HCT116 (cell line): ENCODE measurements around the gene TYRO3. TPM values are rescaled to one million over a fixed set of nuclear protein-coding genes. Genes with fewer than 3 reads are reported as not detected.

ENCODE experiments used
- ATAC-seq: fragments of 200-7000 bp; cut with Tn5 transposase; 2 replicates; pipeline ENCODE4 v1.9.1; 2020; ENCODE audit warnings: mild to moderate bottlenecking, moderate library complexity
- BruUV-seq: library from RNA; stranded (reverse); fragments of 400-500 nt; replicated peaks from 2 replicates; lab custom pipeline; 2021; lab: Mats Ljungman, UMichigan
- CTCF ChIA-PET: fragments of 300-600 bp; sonication (Branson Sonifier 250); formaldehyde crosslinking; loops from one replicate; lab custom pipeline; 2021; ENCODE audit warnings: antibody characterized with exemption; lab: Charles Lee
- POLR2A ChIA-PET: fragments of 300-600, 350-600 bp; sonication (Branson Sonifier 250); formaldehyde crosslinking; loops from one replicate; lab custom pipeline; 2021; ENCODE audit warnings: antibody characterized with exemption; lab: Charles Lee
- RAD21 ChIA-PET, 2 experiments: fragments of 300-600 bp; sonication (Branson Sonifier 250); formaldehyde crosslinking; loops; one replicate each; lab custom pipeline; 2023; ENCODE audit warnings: low total read pairs in 2 of 2; ENCODE audit not compliant: uncharacterized antibody in 2 of 2, unreplicated experiment in 2 of 2, low non-redundant PET in 1 of 2; lab: Charles Lee
- DNase-seq: peaks from one replicate; pipeline ENCODE4 v3.0.0-alpha.2; 2010; ENCODE audit warnings: low read depth, low spot score
- H2AFZ ChIP-seq: fragments of 200-600 bp; shearing (Covaris generic), sonication (generic); 2 replicates; pipeline ENCODE4 v1.6.1; 2017; ENCODE audit warnings: low read depth, mixed run types, mixed read lengths, antibody characterized with exemption, low read length; ENCODE audit not compliant: poor library complexity, severe bottlenecking
- H3K27ac ChIP-seq: 2 replicates; pipeline ENCODE4 v1.5.1; 2012; ENCODE audit warnings: low read depth, low read length
- H3K27me3 ChIP-seq: fragments of 200-600 bp; sonication (generic); 2 replicates; pipeline ENCODE4 v1.6.1; 2016; ENCODE audit warnings: mixed run types, low read length, mixed read lengths; ENCODE audit not compliant: insufficient read depth
- H3K36me3 ChIP-seq, 2 experiments: fragments of 200-500 bp in 1 of 2; fragments of 200-600 bp in 1 of 2; sonication (Bioruptor generic) in 1 of 2; sonication (generic) in 1 of 2; 2 replicates each; pipeline versions ENCODE4 v1.5.1 to v1.6.1; 2014 to 2016; ENCODE audit warnings: low read length in 2 of 2, inconsistent platforms in 1 of 2, mixed read lengths in 1 of 2, mixed run types in 1 of 2; ENCODE audit not compliant: insufficient read depth in 2 of 2, control insufficient read depth in 1 of 2
- H3K4me1 ChIP-seq, 2 experiments: fragments of 200-600 bp in 1 of 2; sonication (generic) in 1 of 2; 2 replicates each; pipeline versions ENCODE4 v1.5.1 to v1.6.1; 2012 to 2017; ENCODE audit warnings: low read length in 2 of 2, inconsistent platforms in 1 of 2, mild to moderate bottlenecking in 1 of 2, mixed read lengths in 1 of 2, mixed run types in 1 of 2, moderate library complexity in 1 of 2; ENCODE audit not compliant: insufficient read depth in 2 of 2, control insufficient read depth in 1 of 2
- H3K4me2 ChIP-seq: fragments of 200-600 bp; sonication (generic); 2 replicates; pipeline ENCODE4 v1.6.1; 2017; ENCODE audit warnings: mixed run types, low read length, mixed read lengths
- H3K4me3 ChIP-seq, 2 experiments: fragments of 200-600 bp in 1 of 2; sonication (generic) in 1 of 2; replicated peaks in 1 of 2; 2 replicates each; pipeline ENCODE4 v1.5.1; 2011 to 2016; ENCODE audit warnings: low read length in 2 of 2, control low read depth in 1 of 2, low read depth in 1 of 2, mild to moderate bottlenecking in 1 of 2, mixed read lengths in 1 of 2, mixed run types in 1 of 2
- H3K79me2 ChIP-seq: fragments of 200-600 bp; sonication (generic); 2 replicates; pipeline ENCODE4 v1.6.1; 2017; ENCODE audit warnings: mild to moderate bottlenecking, mixed run types, low read length, moderate library complexity, mixed read lengths; ENCODE audit not compliant: insufficient read depth
- H3K9ac ChIP-seq: fragments of 200-600 bp; sonication (generic); 2 replicates; pipeline ENCODE4 v1.6.1; 2016; ENCODE audit warnings: low read length, mixed read lengths
- H3K9me2 ChIP-seq: fragments of 200-600 bp; sonication (generic), shearing (Covaris generic); 2 replicates; pipeline ENCODE4 v1.6.1; 2017; ENCODE audit warnings: mixed run types, mild to moderate bottlenecking, moderate library complexity; ENCODE audit not compliant: insufficient read depth
- H3K9me3 ChIP-seq, 2 experiments: fragments of 200-500 bp in 1 of 2; fragments of 200-600 bp in 1 of 2; sonication (Bioruptor generic) in 1 of 2; sonication (generic) in 1 of 2; 2 replicates each; pipeline ENCODE4 v1.6.1; 2014 to 2017; ENCODE audit warnings: low read length in 2 of 2, mixed read lengths in 2 of 2, inconsistent platforms in 1 of 2, low read depth in 1 of 2, mild to moderate bottlenecking in 1 of 2, mixed run types in 1 of 2, moderate library complexity in 1 of 2; ENCODE audit not compliant: control insufficient read depth in 1 of 2, insufficient read depth in 1 of 2
- H4K20me1 ChIP-seq: fragments of 200-600 bp; sonication (generic), shearing (Covaris generic); 2 replicates; pipeline ENCODE4 v1.6.1; 2017; ENCODE audit warnings: mixed run types, mild to moderate bottlenecking, moderate library complexity; ENCODE audit not compliant: insufficient read depth
- CTCF ChIP-seq, 3 experiments: fragments of 200-600 bp in 1 of 3; sonication (generic) in 1 of 3; IDR thresholded peaks in 2 of 3; conservative IDR thresholded peaks in 1 of 3; 2 replicates each; pipeline ENCODE4 v1.5.1; 2012 to 2017; ENCODE audit warnings: low read depth in 2 of 3, low read length in 2 of 3, antibody characterized with exemption in 1 of 3, borderline replicate concordance in 1 of 3, control low read depth in 1 of 3, mild to moderate bottlenecking in 1 of 3, mixed read lengths in 1 of 3, mixed run types in 1 of 3, moderate library complexity in 1 of 3; ENCODE audit not compliant: insufficient read depth in 1 of 3
- ELF1 ChIP-seq: IDR thresholded peaks from 2 replicates; pipeline ENCODE4 v1.6.1; 2012; ENCODE audit warnings: low read depth, borderline replicate concordance
- POLR2A ChIP-seq: IDR thresholded peaks from 2 replicates; pipeline ENCODE4 v1.7.0; 2011; ENCODE audit warnings: borderline replicate concordance; ENCODE audit not compliant: insufficient read depth, insufficient read length; ENCODE audit errors: extremely low read depth
- POLR2AphosphoS5 ChIP-seq: IDR thresholded peaks from 2 replicates; pipeline ENCODE4 v1.6.1; 2011; ENCODE audit warnings: mild to moderate bottlenecking, low read depth, low read length, moderate library complexity
- RAD21 ChIP-seq: IDR thresholded peaks from 2 replicates; pipeline ENCODE4 v1.6.1; 2012; ENCODE audit warnings: low read depth, mild to moderate bottlenecking
- SIN3A ChIP-seq: IDR thresholded peaks from 2 replicates; pipeline ENCODE4 v1.6.1; 2012; ENCODE audit warnings: low read depth
- SP1 ChIP-seq: IDR thresholded peaks from 2 replicates; pipeline ENCODE4 v1.6.1; 2012; ENCODE audit warnings: low read depth
- SRF ChIP-seq: IDR thresholded peaks from 2 replicates; pipeline ENCODE4 v1.6.1; 2012; ENCODE audit warnings: low read depth
- ZNF274 ChIP-seq: fragments of 200-500 bp; sonication (Bioruptor generic); IDR thresholded peaks from 2 replicates; pipeline ENCODE4 v1.6.1; 2014; ENCODE audit warnings: mild to moderate bottlenecking, low read depth, low read length, inconsistent platforms
- intact Hi-C: fragments of 100-400 bp; cut with micrococcal nuclease; formaldehyde crosslinking; loops from 2 replicates; pipeline ENCODE4 v1.10.0; 2022
- total RNA-seq: library from RNA; stranded (reverse); gene quantifications from one replicate; pipeline ENCODE4 v1.2.1, GENCODE V29; 2021; ENCODE audit not compliant: unreplicated experiment

Gene TYRO3
- total RNA-seq, 1 experiment from 2014 or later = 34.6 TPM

GRCh38 chr15:41629883-41630282, 70.9 kb downstream of the TYRO3 start:
- intact Hi-C loops = no loop called here
- no peak overlapping the region for H3K4me3 ChIP-seq
- no peaks in the 10 kb centered on the region for H3K9me2 ChIP-seq
- POLR2A ChIA-PET = no interaction called here
- DNase-seq = no peak
- no peaks in the 10 kb centered on the region for H4K20me1 ChIP-seq
- TF ChIP-seq CTCF (IDR thresholded peaks at IDR 0.05 in 2 of 3, conservative IDR thresholded peaks at IDR 0.05 in 1 of 3; ENCODE audit: borderline replicate concordance in 1 of 3, insufficient read depth in 1 of 3, low read depth in 2 of 3, low read length in 2 of 3) (no peak), POLR2AphosphoS5 (no peak), RAD21 (no peak), ZNF274 (no peak), SRF (no peak), ELF1 (no peak), POLR2A (no peak), SIN3A (no peak), SP1 (no peak)
- TF ChIP-seq, all 23 proteins: peak for 0
- no TSS peak for BruUV-seq
- Histone ChIP-seq H3K4me2 (no peak overlapping the region), H3K4me1 (no peaks in the 10 kb centered on the region), H3K9me3 (no peaks in the 10 kb centered on the region), H3K9ac (no peak overlapping the region), H2AFZ (peak overlapping the region; percentile 42), H3K79me2 (no peaks in the 10 kb centered on the region), H3K27me3 (no peaks in the 10 kb centered on the region), H3K27ac (no peak overlapping the region), H3K36me3 (no peaks in the 10 kb centered on the region)
- RAD21 ChIA-PET = no interaction called here
- no peak for ATAC-seq
- CTCF ChIA-PET = interaction anchor here (1.5 kb wide), 1 partner anchor 26 kb away, joined by 3 read pairs; no protein-coding TSS in a partner anchor
